ENCODE results near the gene RAD9A. TPM values are rescaled to one million over a fixed set of nuclear protein-coding genes. Genes with fewer than 3 reads are reported as not detected.
A peak's percentile ranks its signal among the peaks of the same experiment; 100 is the strongest.

The RAD9A gene
- total and polyA plus RNA-seq, 4 donors: 14.1 to 35.9 (median 21.2) TPM

DNA sequence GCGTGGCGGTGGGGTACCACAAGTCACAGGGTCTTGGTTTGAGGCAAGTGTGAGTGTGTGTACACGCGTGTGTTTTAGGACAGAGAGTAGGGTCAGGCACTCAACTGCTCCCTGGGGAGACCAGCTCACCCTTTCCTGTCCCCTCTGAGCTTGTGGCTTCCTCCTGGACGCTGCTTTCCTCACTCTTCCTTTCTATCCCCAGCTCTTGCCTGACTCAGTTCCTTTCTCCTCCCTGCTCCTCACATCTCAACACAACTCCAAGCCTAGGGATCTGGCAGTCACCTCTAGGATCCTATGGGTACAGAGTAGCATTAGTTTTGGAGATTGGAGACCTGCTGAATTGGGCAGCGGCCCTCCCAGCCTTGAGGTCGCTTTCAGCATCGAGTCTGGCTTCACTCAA, 22.5 kb upstream of the RAD9A start:
- TF ChIP-seq, protein P1, sequence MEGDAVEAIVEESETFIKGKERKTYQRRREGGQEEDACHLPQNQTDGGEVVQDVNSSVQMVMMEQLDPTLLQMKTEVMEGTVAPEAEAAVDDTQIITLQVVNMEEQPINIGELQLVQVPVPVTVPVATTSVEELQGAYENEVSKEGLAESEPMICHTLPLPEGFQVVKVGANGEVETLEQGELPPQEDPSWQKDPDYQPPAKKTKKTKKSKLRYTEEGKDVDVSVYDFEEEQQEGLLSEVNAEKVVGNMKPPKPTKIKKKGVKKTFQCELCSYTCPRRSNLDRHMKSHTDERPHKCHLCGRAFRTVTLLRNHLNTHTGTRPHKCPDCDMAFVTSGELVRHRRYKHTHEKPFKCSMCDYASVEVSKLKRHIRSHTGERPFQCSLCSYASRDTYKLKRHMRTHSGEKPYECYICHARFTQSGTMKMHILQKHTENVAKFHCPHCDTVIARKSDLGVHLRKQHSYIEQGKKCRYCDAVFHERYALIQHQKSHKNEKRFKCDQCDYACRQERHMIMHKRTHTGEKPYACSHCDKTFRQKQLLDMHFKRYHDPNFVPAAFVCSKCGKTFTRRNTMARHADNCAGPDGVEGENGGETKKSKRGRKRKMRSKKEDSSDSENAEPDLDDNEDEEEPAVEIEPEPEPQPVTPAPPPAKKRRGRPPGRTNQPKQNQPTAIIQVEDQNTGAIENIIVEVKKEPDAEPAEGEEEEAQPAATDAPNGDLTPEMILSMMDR (IDR thresholded peaks at IDR 0.05; ENCODE audit: control extremely low read depth, extremely low read depth): no peak
- Histone ChIP-seq H3K4me3 (no peak overlapping the region), H3K4me1 (ENCODE audit: control insufficient read depth in 5 of 5, insufficient read depth in 5 of 5, low read length in 5 of 5) (peaks cover 10 to 76% (median 44%) of the 10 kb centered on the region in 5 donors), H3K27ac (ENCODE audit: low read depth in 1 of 2, low read length in 1 of 2) (peak overlapping the region in 1 of 2 donors; percentile 33), H3K27me3 (ENCODE audit: control insufficient read depth in 3 of 3, insufficient read depth in 3 of 3, low read length in 2 of 3) (no peaks in the 10 kb centered on the region), H3K9ac (ENCODE audit: insufficient read depth in 1 of 2, low read length in 2 of 2) (no peak overlapping the region), H3K9me3 (ENCODE audit: control insufficient read depth in 4 of 4, insufficient read depth in 3 of 4, low read length in 3 of 4) (no peaks in the 10 kb centered on the region), H3K36me3 (ENCODE audit: control insufficient read depth in 4 of 4, insufficient read depth in 4 of 4, low read length in 4 of 4) (peaks cover 0 to 10% (median 6%) of the 10 kb centered on the region in 4 donors)
- DNase-seq: no peak
- no peak for ATAC-seq (ENCODE audit: insufficient read depth, low FRiP score)
- 68 to 81% methylated on average over 8 of the region's 8 CpGs for WGBS, 2 donors

DNA sequence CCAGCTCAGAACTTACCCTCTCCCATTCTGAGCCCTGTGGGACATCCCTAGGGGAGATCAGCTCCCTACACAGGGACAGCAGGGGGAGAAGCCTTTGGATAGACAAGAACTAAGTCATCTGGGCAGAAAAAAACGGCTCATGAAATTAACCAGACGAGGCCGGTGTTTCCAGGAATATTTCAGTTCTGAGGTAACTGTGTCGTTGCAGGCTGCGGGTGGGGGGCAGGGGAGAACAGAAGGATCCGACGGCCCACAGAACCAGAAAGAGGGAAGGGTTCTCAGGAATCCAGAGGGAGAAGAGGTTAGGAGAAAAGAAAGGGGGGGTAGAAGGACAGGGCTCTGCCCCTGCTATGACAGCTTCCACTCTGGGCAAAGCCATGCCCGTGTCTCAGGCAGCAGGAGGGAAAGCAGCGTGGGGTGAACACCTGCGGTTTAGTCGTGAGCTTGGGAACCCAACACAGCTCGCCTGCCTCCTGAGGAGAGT, 21.9 kb upstream of the RAD9A start:
- no peak overlapping the region for H3K4me3 ChIP-seq
- H3K9ac ChIP-seq (ENCODE audit: insufficient read depth in 1 of 2, low read length in 2 of 2): no peak overlapping the region
- H3K27ac ChIP-seq (ENCODE audit: low read depth in 1 of 2, low read length in 1 of 2): peak overlapping the region in 1 of 2 donors; percentile 33
- peaks cover 0 to 6% (median 1%) of the 10 kb centered on the region in 4 donors for H3K36me3 ChIP-seq (ENCODE audit: control insufficient read depth in 4 of 4, insufficient read depth in 4 of 4, low read length in 4 of 4)
- ATAC-seq (ENCODE audit: insufficient read depth, low FRiP score) (no peak), DNase-seq (peak in 2 of 3 donors; percentile 40 to 44)
- TF ChIP-seq, protein P1 (IDR thresholded peaks at IDR 0.05; ENCODE audit: control extremely low read depth, extremely low read depth): no peak
- peaks cover 14 to 82% (median 48%) of the 10 kb centered on the region in 5 donors for H3K4me1 ChIP-seq (ENCODE audit: control insufficient read depth in 5 of 5, insufficient read depth in 5 of 5, low read length in 5 of 5)
- 39 to 48% methylated on average over 12 of the region's 12 CpGs for WGBS, 2 donors
- no peaks in the 10 kb centered on the region for H3K9me3 ChIP-seq (ENCODE audit: control insufficient read depth in 4 of 4, insufficient read depth in 3 of 4, low read length in 3 of 4)
- no peaks in the 10 kb centered on the region for H3K27me3 ChIP-seq (ENCODE audit: control insufficient read depth in 3 of 3, insufficient read depth in 3 of 3, low read length in 2 of 3)

DNA sequence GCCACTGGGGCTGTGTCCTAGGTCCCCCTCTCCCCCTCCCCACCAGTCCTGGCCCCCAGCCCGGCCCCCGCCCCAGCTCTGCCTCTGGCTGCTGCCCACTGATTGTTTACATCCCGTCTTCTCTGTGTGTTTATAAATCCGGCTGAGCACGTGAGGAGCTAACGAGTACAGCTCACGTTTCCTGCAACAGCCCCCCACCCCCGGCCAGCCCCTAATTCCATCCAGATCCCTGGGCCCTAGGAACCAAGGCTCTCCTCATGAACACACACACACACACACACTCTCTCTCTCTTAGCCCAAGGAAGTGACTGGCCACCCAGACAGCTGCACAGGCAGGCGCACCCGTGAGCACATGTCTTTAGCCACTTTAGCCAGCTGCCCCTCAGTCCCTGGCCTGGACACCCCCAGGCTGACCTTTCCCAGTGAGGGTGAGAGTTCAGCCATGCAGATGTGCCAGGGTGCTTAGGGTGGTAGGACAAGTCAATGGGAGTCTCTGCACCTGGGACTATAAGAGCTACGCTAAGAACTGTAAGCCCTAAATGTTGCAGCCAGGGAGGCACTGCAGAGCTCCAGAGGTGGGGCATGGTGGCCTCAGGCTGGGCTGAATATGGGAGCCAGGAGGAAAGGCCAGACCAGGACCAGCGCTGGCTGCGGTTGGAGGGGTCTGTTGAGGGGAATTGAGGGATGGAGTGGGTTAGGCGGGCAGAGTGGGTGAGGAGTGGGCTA, 21.3 kb upstream of the RAD9A start:
- TF ChIP-seq, protein P1 (IDR thresholded peaks at IDR 0.05; ENCODE audit: control extremely low read depth, extremely low read depth): no peak
- Histone ChIP-seq H3K9me3 (ENCODE audit: control insufficient read depth in 4 of 4, insufficient read depth in 3 of 4, low read length in 3 of 4) (no peaks in the 10 kb centered on the region), H3K27ac (ENCODE audit: low read depth in 1 of 2, low read length in 1 of 2) (peak overlapping the region in 1 of 2 donors; percentile 27), H3K4me1 (ENCODE audit: control insufficient read depth in 5 of 5, insufficient read depth in 5 of 5, low read length in 5 of 5) (peaks cover 14 to 76% (median 44%) of the 10 kb centered on the region in 5 donors), H3K27me3 (ENCODE audit: control insufficient read depth in 3 of 3, insufficient read depth in 3 of 3, low read length in 2 of 3) (no peaks in the 10 kb centered on the region), H3K9ac (ENCODE audit: insufficient read depth in 1 of 2, low read length in 2 of 2) (peak overlapping the region in 1 of 2 donors; percentile 64), H3K36me3 (ENCODE audit: control insufficient read depth in 4 of 4, insufficient read depth in 4 of 4, low read length in 4 of 4) (no peaks in the 10 kb centered on the region), H3K4me3 (no peak overlapping the region)
- 51 to 52% methylated on average over 14 of the region's 14 CpGs for WGBS, 2 donors
- DNase-seq: peak; percentile 90 to 97 (median 94)
- ATAC-seq (ENCODE audit: insufficient read depth, low FRiP score): no peak

All from lung (tissue), 12 donors.